ENCODE measurements around the gene ZEB1. TPM values are rescaled to one million over a fixed set of nuclear protein-coding genes. Genes with fewer than 3 reads are reported as not detected.

Gene ZEB1
- total RNA-seq, 1 experiment from 2014 or later: 0.39 TPM

DNA sequence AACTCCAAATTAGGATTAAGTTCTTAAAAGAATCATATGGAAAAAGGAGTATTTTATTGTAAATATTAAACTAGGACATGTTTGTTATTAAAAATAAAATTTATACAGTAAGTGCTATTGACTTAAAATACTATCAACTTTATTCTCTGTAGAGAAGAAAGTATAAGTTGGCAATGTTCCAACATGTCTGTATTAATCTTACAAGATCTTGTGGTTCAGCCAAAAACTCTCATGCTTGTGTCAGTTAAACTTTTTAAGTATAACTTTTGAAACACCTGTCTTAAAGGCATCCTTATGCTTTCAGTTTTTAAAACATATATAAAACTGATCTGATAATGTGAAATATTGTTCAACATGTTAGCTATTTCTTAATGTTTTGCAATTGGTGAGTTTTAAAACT lies 160.7 kb downstream of the ZEB1 start:
- Histone ChIP-seq H4K8ac (replicated peaks; ENCODE audit: insufficient read length, low read depth, low read length) (no peak overlapping the region), H3K4ac (ENCODE audit: low read depth, low read length) (no peak overlapping the region), H3K27ac (ENCODE audit: insufficient read length, low read depth, low read length) (no peak overlapping the region), H2BK20ac (ENCODE audit: low read depth, low read length, poor library complexity, severe bottlenecking) (no peak overlapping the region), H3T11ph (ENCODE audit: low read length) (no peak overlapping the region), H2BK15ac (ENCODE audit: low read depth, low read length) (no peak overlapping the region), H2AFZ (ENCODE audit: low read length) (no peak overlapping the region), H4K91ac (ENCODE audit: insufficient read length, low read depth, low read length) (no peak overlapping the region), H3K4me2 (ENCODE audit: insufficient read depth, insufficient read length, low read length) (no peak overlapping the region), H3K23ac (ENCODE audit: insufficient read length, low read depth, low read length) (no peak overlapping the region), H2AK5ac (ENCODE audit: insufficient read length, low read length) (no peak overlapping the region), H3K9ac (ENCODE audit: extremely low read depth, insufficient read length, low read length) (no peak overlapping the region), H4K5ac (ENCODE audit: insufficient read length, low read depth, low read length) (no peak overlapping the region), H3K23me2 (ENCODE audit: insufficient read length, low read depth, low read length, poor library complexity, severe bottlenecking) (no peaks in the 10 kb centered on the region), H3K56ac (ENCODE audit: insufficient read length, low read depth, low read length) (no peak overlapping the region), H4K20me1 (ENCODE audit: control insufficient read depth, insufficient read depth, insufficient read length) (no peaks in the 10 kb centered on the region), H3K4me1 (ENCODE audit: insufficient read depth, low read length) (no peaks in the 10 kb centered on the region), H3K79me2 (ENCODE audit: insufficient read depth, low read length) (no peaks in the 10 kb centered on the region), H3K9me3 (ENCODE audit: control insufficient read depth, low read depth, low read length) (no peaks in the 10 kb centered on the region), H2BK120ac (ENCODE audit: low read depth, low read length, poor library complexity, severe bottlenecking) (no peak overlapping the region), H3K27me3 (ENCODE audit: insufficient read depth, low read length) (no peaks in the 10 kb centered on the region), H3K18ac (ENCODE audit: insufficient read length, low read depth, low read length) (no peak overlapping the region), H2BK5ac (ENCODE audit: insufficient read length, low read length) (no peak overlapping the region), H2BK12ac (ENCODE audit: insufficient read length, low read depth, low read length) (no peak overlapping the region), H3K79me1 (ENCODE audit: insufficient read depth, low read depth, low read length, poor library complexity, severe bottlenecking) (no peaks in the 10 kb centered on the region), H3K14ac (ENCODE audit: insufficient read depth, low read length) (no peak overlapping the region)
- TF ChIP-seq, protein P1, sequence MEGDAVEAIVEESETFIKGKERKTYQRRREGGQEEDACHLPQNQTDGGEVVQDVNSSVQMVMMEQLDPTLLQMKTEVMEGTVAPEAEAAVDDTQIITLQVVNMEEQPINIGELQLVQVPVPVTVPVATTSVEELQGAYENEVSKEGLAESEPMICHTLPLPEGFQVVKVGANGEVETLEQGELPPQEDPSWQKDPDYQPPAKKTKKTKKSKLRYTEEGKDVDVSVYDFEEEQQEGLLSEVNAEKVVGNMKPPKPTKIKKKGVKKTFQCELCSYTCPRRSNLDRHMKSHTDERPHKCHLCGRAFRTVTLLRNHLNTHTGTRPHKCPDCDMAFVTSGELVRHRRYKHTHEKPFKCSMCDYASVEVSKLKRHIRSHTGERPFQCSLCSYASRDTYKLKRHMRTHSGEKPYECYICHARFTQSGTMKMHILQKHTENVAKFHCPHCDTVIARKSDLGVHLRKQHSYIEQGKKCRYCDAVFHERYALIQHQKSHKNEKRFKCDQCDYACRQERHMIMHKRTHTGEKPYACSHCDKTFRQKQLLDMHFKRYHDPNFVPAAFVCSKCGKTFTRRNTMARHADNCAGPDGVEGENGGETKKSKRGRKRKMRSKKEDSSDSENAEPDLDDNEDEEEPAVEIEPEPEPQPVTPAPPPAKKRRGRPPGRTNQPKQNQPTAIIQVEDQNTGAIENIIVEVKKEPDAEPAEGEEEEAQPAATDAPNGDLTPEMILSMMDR (conservative IDR thresholded peaks at IDR 0.05): no peak
- H3K36me3 Mint-ChIP-seq (ENCODE audit: insufficient read depth in 1 of 3, low read depth in 3 of 3): no peaks in the 10 kb centered on the region
- H3K4me1 Mint-ChIP-seq: no peaks in the 10 kb centered on the region
- H3K9me3 Mint-ChIP-seq: peaks cover 4 to 5% of the 10 kb centered on the region in 2 experiments; a peak in 2 of 5 replicates
- no peak overlapping the region for H3K4me3 Mint-ChIP-seq
- peaks cover 1% of the 10 kb centered on the region; the same call in 1 of the 2 replicates for H3K27me3 Mint-ChIP-seq (ENCODE audit: low read depth)
- H3K27ac Mint-ChIP-seq: no peak overlapping the region
- DNase-seq: no peak
